IMR-90 (cell line): ENCODE results near the gene ZNF467. TPM values are rescaled to one million over a fixed set of nuclear protein-coding genes. Genes with fewer than 3 reads are reported as not detected.

Experiments
- ATAC-seq: fragments of 200-7000 bp; cut with Tn5 transposase; 2 replicates; pipeline ENCODE4 v1.9.1; 2020; ENCODE audit warnings: low read depth, mild to moderate bottlenecking, moderate library complexity
- BruUV-seq: library from RNA; stranded (reverse); fragments of 400-500 nt; replicated peaks from 2 replicates; lab custom pipeline; 2021; lab: Mats Ljungman, UMichigan
- CTCF ChIA-PET: fragments of 300-600 bp; formaldehyde crosslinking; extraction: SDS; loops from one replicate; lab custom pipeline; 2021; ENCODE audit warnings: antibody characterized with exemption; lab: Yijun Ruan, JAX
- POLR2A ChIA-PET: fragments of 300-600 bp; sonication (Branson Sonifier 250); formaldehyde crosslinking; loops from one replicate; lab custom pipeline; 2022; ENCODE audit warnings: antibody characterized with exemption; ENCODE audit not compliant: unreplicated experiment; lab: Charles Lee
- DNase-seq: peaks from one replicate; pipeline ENCODE4 v3.0.0; 2013
- H2AFZ ChIP-seq: replicated peaks from 2 replicates; pipeline ENCODE3; 2013; ENCODE audit warnings: low read length, mild to moderate bottlenecking; ENCODE audit not compliant: poor library complexity
- H2AK5ac ChIP-seq: 2 replicates; pipeline ENCODE4 v1.6.1; 2013; ENCODE audit warnings: low read depth, low read length, inconsistent platforms
- H2AK9ac ChIP-seq: replicated peaks from 2 replicates; pipeline ENCODE3; 2013; ENCODE audit warnings: mild to moderate bottlenecking, low read depth, low read length, moderate library complexity; ENCODE audit not compliant: poor library complexity
- H2BK120ac ChIP-seq: 2 replicates; pipeline ENCODE4 v1.6.1; 2013; ENCODE audit warnings: low read depth, low read length, inconsistent platforms
- H2BK15ac ChIP-seq: 3 replicates; pipeline ENCODE4 v1.6.1; 2013; ENCODE audit warnings: low read depth, low read length, inconsistent platforms
- H2BK20ac ChIP-seq: 2 replicates; pipeline ENCODE4 v1.6.1; 2013; ENCODE audit warnings: low read depth, mild to moderate bottlenecking, inconsistent platforms, low read length, moderate library complexity
- H2BK5ac ChIP-seq: 2 replicates; pipeline ENCODE4 v1.6.1; 2013; ENCODE audit warnings: mild to moderate bottlenecking, low read depth, low read length, inconsistent platforms; ENCODE audit not compliant: poor library complexity, severe bottlenecking
- H3K14ac ChIP-seq: replicated peaks from 2 replicates; pipeline ENCODE4 v1.6.1; 2013; ENCODE audit warnings: low read depth, low read length, inconsistent platforms
- H3K18ac ChIP-seq: 2 replicates; pipeline ENCODE4 v1.6.1; 2013; ENCODE audit warnings: low read depth, low read length, control low read depth
- H3K23ac ChIP-seq: 2 replicates; pipeline ENCODE4 v1.6.1; 2013; ENCODE audit warnings: low read depth, low read length, inconsistent platforms
- H3K27ac ChIP-seq: 2 replicates; pipeline ENCODE4 v1.5.1; 2013; ENCODE audit warnings: mild to moderate bottlenecking, control low read depth, low read length; ENCODE audit not compliant: insufficient read depth
- H3K27me3 ChIP-seq: 2 replicates; pipeline ENCODE4 v1.6.1; 2013; ENCODE audit warnings: low read length; ENCODE audit not compliant: control insufficient read depth, insufficient read depth
- H3K36me3 ChIP-seq: 2 replicates; pipeline ENCODE4 v1.6.1; 2013; ENCODE audit warnings: low read length, mixed read lengths; ENCODE audit not compliant: control insufficient read depth, insufficient read depth
- H3K4ac ChIP-seq: 2 replicates; pipeline ENCODE4 v1.6.1; 2013; ENCODE audit warnings: low read depth, low read length, inconsistent platforms
- H3K4me1 ChIP-seq: 2 replicates; pipeline ENCODE4 v1.6.1; 2013; ENCODE audit warnings: low read length, mixed read lengths; ENCODE audit not compliant: control insufficient read depth, insufficient read depth
- H3K4me2 ChIP-seq: 2 replicates; pipeline ENCODE4 v1.6.1; 2013; ENCODE audit warnings: low read depth, mild to moderate bottlenecking, control low read depth, low read length, moderate library complexity
- H3K4me3 ChIP-seq: 2 replicates; pipeline ENCODE4 v1.5.1; 2013; ENCODE audit warnings: low read depth, mild to moderate bottlenecking, control low read depth, low read length, moderate library complexity; ENCODE audit not compliant: insufficient read depth
- H3K56ac ChIP-seq: 2 replicates; pipeline ENCODE4 v1.6.1; 2013; ENCODE audit warnings: low read length, inconsistent platforms; ENCODE audit not compliant: insufficient read depth; ENCODE audit errors: extremely low read depth
- H3K79me1 ChIP-seq, 2 experiments: 2 replicates each; pipeline ENCODE4 v1.6.1; 2013; ENCODE audit warnings: low read length in 2 of 2, inconsistent platforms in 1 of 2, low read depth in 1 of 2
- H3K9ac ChIP-seq: 2 replicates; pipeline ENCODE4 v1.6.1; 2013; ENCODE audit warnings: low read depth, low read length, control low read depth
- H3K9me1 ChIP-seq: 2 replicates; pipeline ENCODE4 v1.6.1; 2013; ENCODE audit warnings: low read length, inconsistent platforms; ENCODE audit not compliant: insufficient read depth
- H3K9me3 ChIP-seq: 2 replicates; pipeline ENCODE4 v1.6.1; 2013; ENCODE audit warnings: low read length; ENCODE audit not compliant: control insufficient read depth, insufficient read depth
- H4K20me1 ChIP-seq: 2 replicates; pipeline ENCODE4 v1.6.1; 2013; ENCODE audit warnings: low read length, inconsistent platforms; ENCODE audit not compliant: insufficient read depth
- H4K5ac ChIP-seq: 2 replicates; pipeline ENCODE4 v1.6.1; 2013; ENCODE audit warnings: mild to moderate bottlenecking, low read depth, low read length, control low read depth
- H4K8ac ChIP-seq, 2 experiments: 2 replicates each; pipeline ENCODE4 v1.6.1; 2013; ENCODE audit warnings: low read depth in 2 of 2, low read length in 2 of 2, control low read depth in 1 of 2, inconsistent platforms in 1 of 2
- H4K91ac ChIP-seq: 2 replicates; pipeline ENCODE4 v1.6.1; 2013; ENCODE audit warnings: low read depth, low read length, inconsistent platforms; ENCODE audit not compliant: insufficient read depth
- BHLHE40 ChIP-seq: fragments of 150-350 bp; IDR thresholded peaks from 2 replicates; pipeline ENCODE4 v1.6.1; 2016; ENCODE audit warnings: mild to moderate bottlenecking, low read depth, low read length
- MAZ ChIP-seq: IDR thresholded peaks from 2 replicates; pipeline ENCODE4 v1.6.1; 2012; ENCODE audit warnings: low read depth, mild to moderate bottlenecking, low read length, improper control_type of control experiment, moderate library complexity, borderline replicate concordance
- WGBS, 2 experiments: methylation state at CpG; one replicate each; pipeline versions ENCODE4 v1.1.5 to v1.1.7; 2013; ENCODE audit warnings: missing lambda C conversion rate in 2 of 2; ENCODE audit not compliant: insufficient read length in 1 of 2; ENCODE audit errors: extremely low coverage in 2 of 2; 5-methylcytosine and 5-hydroxymethylcytosine counted together
- dilution Hi-C: fragments of 300-500 bp; cut with HindIII; formaldehyde crosslinking; loops from one replicate; pipeline ENCODE4 v1.14.3; 2018; ENCODE audit warnings: low sequenced_read_pairs; ENCODE audit not compliant: unreplicated experiment
- in situ Hi-C: fragments of 300-500 bp; cut with MboI; formaldehyde crosslinking; loops from 3 replicates; pipeline ENCODE4 v1.14.3; 2019; ENCODE audit warnings: low sequenced_read_pairs, inconsistent platforms, mixed read lengths
- intact Hi-C: fragments of 100-400 bp; cut with micrococcal nuclease; formaldehyde crosslinking; loops from 2 replicates; pipeline ENCODE4 v1.10.0; 2022
- polyA plus RNA-seq, 3 experiments: library from polyadenylated mRNA; depleted of rRNA; stranded (reverse); fragments of >200 nt; gene quantifications; 2 replicates each; pipeline ENCODE4 v1.2.3, GENCODE V29; 2012; ENCODE audit warnings: low replicate concordance in 1 of 3
- total RNA-seq: library from RNA; depleted of rRNA; stranded (reverse); fragments of >200 nt; gene quantifications from 2 replicates; pipeline ENCODE4 v1.2.3, GENCODE V29; 2012

The ZNF467 gene
- total and polyA plus RNA-seq, 2 of the 4 experiments (the other 2 are of a cell fraction) = 0.67 TPM; not detected in 1

DNA sequence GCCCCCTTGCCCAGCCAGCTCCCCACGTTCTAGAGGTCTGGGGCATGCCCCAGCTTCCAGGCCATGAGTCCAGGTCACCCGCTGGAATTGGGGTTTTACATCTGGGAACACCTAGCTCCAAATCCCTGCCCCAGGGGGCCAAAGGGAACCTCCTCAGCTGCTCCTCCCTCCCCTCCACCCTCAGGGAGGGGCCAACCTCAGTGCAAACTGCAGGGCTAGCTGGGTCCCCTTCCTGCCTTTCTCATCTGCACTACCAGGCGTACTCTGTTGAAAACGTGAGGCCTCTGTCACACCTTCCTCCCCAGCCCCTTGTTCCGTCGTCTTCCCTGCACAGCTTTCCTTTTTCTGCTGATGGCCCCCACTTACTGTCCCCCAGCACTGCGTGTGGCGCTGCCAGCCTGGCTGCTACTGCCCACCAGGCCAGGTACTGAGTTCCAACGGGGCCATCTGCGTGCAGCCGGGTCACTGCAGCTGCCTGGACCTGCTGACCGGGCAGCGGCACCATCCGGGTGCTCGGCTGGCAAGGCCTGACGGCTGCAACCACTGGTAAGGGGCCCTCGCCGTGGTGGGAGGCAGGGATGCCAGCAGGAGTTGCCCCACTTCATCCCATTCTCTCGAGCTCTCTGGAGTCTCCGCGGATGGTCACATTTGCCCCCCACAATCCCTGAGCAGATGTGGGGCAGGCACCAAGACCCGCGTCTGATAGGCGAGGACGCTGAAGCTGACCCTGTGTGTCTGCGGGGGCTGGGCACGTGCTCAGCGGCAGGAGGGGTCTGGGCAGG, 40.1 kb upstream of the ZNF467 start:
- Histone ChIP-seq H3K9me3 (no peaks in the 10 kb centered on the region), H2BK120ac (no peak overlapping the region), H3K4me2 (no peak overlapping the region), H4K5ac (no peak overlapping the region), H3K4me1 (no peaks in the 10 kb centered on the region), H3K9me1 (no peaks in the 10 kb centered on the region), H4K8ac (no peak overlapping the region), H3K27me3 (peaks cover 20% of the 10 kb centered on the region), H3K9ac (no peak overlapping the region), H2BK15ac (no peak overlapping the region), H4K20me1 (no peaks in the 10 kb centered on the region), H3K27ac (no peak overlapping the region), H3K18ac (no peak overlapping the region), H2AK5ac (no peak overlapping the region), H4K91ac (no peak overlapping the region), H2AFZ (no peak overlapping the region), H3K14ac (no peak overlapping the region), H3K4me3 (no peak overlapping the region), H3K4ac (no peak overlapping the region), H3K79me1 (no peaks in the 10 kb centered on the region), H3K56ac (no peak overlapping the region), H3K36me3 (no peaks in the 10 kb centered on the region), H2BK5ac (no peak overlapping the region), H3K23ac (no peak overlapping the region), H2AK9ac (no peak overlapping the region), H2BK20ac (no peak overlapping the region)
- DNase-seq (no peak), ATAC-seq (no peak)
- WGBS, 2 experiments = 67% methylated on average over 21 of the region's 28 CpGs; no CpG with 5 or more reads in 1 of the 2 experiments
- intact Hi-C loops = no loop called here
- dilution Hi-C loops = no loop called here
- no TSS peak for BruUV-seq
- TF ChIP-seq BHLHE40 (no peak), MAZ (no peak)
- in situ Hi-C loops = no loop called here
- CTCF ChIA-PET = no interaction called here
- POLR2A ChIA-PET = no interaction called here
